Progenitor cell of endocrine pancreas (in vitro differentiated cells): ENCODE results near the gene RCL1. TPM values are rescaled to one million over a fixed set of nuclear protein-coding genes. Genes with fewer than 3 reads are reported as not detected.
A peak's percentile ranks its signal among the peaks of the same experiment; 100 is the strongest.

Experiments
- DNase-seq: peaks from one replicate; pipeline ENCODE4 v3.0.0; 2021; ENCODE audit warnings: low spot score; ENCODE audit not compliant: unreplicated experiment
- H3K27ac Mint-ChIP-seq: 2 replicates; pipeline ENCODE4 v1.8.0; 2021; ENCODE audit warnings: mild to moderate bottlenecking, moderate library complexity, mixed read lengths
- H3K27me3 Mint-ChIP-seq: 2 replicates; pipeline ENCODE4 v1.8.0; 2021; ENCODE audit warnings: mixed read lengths
- H3K36me3 Mint-ChIP-seq: 2 replicates; pipeline ENCODE4 v1.8.0; 2022; ENCODE audit warnings: mixed read lengths; ENCODE audit not compliant: insufficient read depth
- H3K4me1 Mint-ChIP-seq: 2 replicates; pipeline ENCODE4 v1.8.0; 2021; ENCODE audit warnings: low read depth, mixed read lengths
- H3K4me3 Mint-ChIP-seq: 2 replicates; pipeline ENCODE4 v1.8.0; 2021; ENCODE audit warnings: low read depth, mild to moderate bottlenecking, moderate library complexity, mixed read lengths
- H3K9me3 Mint-ChIP-seq: 2 replicates; pipeline ENCODE4 v1.8.0; 2021; ENCODE audit warnings: low read depth, mixed read lengths
- total RNA-seq: library from RNA; stranded (reverse); gene quantifications from 2 replicates; pipeline ENCODE4 v1.2.1, GENCODE V29; 2021
- TF ChIP-seq, protein P1 (sequence below): fragments of 200-600 bp; sonication (generic); IDR thresholded peaks from one replicate; pipeline ENCODE4 v1.5.0; 2021; ENCODE audit warnings: antibody characterized with exemption, mild to moderate bottlenecking; ENCODE audit not compliant: unreplicated experiment

Gene RCL1
- total RNA-seq, 1 donor from 2014 or later = 18.2 TPM

DNA sequence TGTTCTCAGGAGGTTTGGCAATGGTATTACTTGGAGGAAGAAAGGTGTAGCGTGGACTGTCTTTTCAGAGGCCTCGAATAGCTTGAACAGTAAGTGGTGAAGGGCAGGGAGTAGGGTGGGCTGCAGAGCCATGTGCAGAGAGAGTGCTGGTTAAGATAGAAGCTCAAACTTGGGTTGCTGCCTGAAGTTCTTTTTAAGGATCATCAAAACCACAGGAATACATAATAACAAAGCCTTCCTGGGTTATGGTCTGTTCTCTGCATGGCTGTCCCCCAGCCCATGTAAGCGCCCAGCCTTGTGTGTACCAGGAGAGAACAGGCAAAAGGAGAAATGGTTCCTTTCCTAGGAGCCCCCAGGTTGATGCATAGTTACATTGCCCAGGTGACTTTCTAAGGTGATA is 43.9 kb downstream of the RCL1 start:
- Mint-ChIP-seq H3K36me3 (peaks cover 18% of the 10 kb centered on the region), H3K4me1 (peaks cover 22% of the 10 kb centered on the region), H3K27me3 (no peaks in the 10 kb centered on the region), H3K4me3 (no peak overlapping the region), H3K9me3 (no peaks in the 10 kb centered on the region), H3K27ac (no peak overlapping the region)
- no peak for DNase-seq
- TF ChIP-seq, protein P1, sequence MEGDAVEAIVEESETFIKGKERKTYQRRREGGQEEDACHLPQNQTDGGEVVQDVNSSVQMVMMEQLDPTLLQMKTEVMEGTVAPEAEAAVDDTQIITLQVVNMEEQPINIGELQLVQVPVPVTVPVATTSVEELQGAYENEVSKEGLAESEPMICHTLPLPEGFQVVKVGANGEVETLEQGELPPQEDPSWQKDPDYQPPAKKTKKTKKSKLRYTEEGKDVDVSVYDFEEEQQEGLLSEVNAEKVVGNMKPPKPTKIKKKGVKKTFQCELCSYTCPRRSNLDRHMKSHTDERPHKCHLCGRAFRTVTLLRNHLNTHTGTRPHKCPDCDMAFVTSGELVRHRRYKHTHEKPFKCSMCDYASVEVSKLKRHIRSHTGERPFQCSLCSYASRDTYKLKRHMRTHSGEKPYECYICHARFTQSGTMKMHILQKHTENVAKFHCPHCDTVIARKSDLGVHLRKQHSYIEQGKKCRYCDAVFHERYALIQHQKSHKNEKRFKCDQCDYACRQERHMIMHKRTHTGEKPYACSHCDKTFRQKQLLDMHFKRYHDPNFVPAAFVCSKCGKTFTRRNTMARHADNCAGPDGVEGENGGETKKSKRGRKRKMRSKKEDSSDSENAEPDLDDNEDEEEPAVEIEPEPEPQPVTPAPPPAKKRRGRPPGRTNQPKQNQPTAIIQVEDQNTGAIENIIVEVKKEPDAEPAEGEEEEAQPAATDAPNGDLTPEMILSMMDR = no peak

GRCh38 chr9:4837261-4838188 is 44.8 kb downstream of the RCL1 start:
- no peak for DNase-seq
- peaks cover 19% of the 10 kb centered on the region for H3K4me1 Mint-ChIP-seq
- peaks cover 20% of the 10 kb centered on the region for H3K36me3 Mint-ChIP-seq
- H3K9me3 Mint-ChIP-seq = no peaks in the 10 kb centered on the region
- H3K4me3 Mint-ChIP-seq = no peak overlapping the region
- H3K27me3 Mint-ChIP-seq = no peaks in the 10 kb centered on the region
- TF ChIP-seq, protein P1 = no peak
- no peak overlapping the region for H3K27ac Mint-ChIP-seq

DNA sequence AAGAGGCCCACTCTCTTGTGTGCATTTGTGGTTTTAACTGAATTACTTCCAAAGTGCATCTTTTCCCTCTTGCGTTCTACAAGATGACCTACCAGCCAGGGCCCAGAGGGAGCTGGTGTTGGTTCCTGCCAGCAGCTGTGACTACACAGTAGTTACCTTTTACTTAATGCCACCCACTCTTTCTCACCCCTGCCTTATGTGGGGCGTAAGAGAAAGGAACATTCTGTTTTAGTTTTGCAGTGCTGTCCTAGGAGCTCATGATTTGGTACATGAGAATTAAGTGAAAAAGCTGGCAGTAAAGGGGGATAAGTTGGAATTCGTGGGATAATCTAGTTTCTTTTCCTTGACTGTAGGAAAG is 45.4 kb downstream of the RCL1 start:
- H3K4me3 Mint-ChIP-seq = no peak overlapping the region
- H3K27me3 Mint-ChIP-seq = no peaks in the 10 kb centered on the region
- DNase-seq = no peak
- TF ChIP-seq, protein P1 = no peak
- no peak overlapping the region for H3K27ac Mint-ChIP-seq
- peaks cover 14% of the 10 kb centered on the region for H3K4me1 Mint-ChIP-seq
- H3K36me3 Mint-ChIP-seq = peaks cover 18% of the 10 kb centered on the region
- no peaks in the 10 kb centered on the region for H3K9me3 Mint-ChIP-seq

GRCh38 chr9:4839470-4839912 is 46.7 kb downstream of the RCL1 start:
- H3K27ac Mint-ChIP-seq = peak overlapping the region; percentile 2
- H3K36me3 Mint-ChIP-seq = peaks cover 10% of the 10 kb centered on the region
- H3K4me1 Mint-ChIP-seq = peaks cover 5% of the 10 kb centered on the region

DNA sequence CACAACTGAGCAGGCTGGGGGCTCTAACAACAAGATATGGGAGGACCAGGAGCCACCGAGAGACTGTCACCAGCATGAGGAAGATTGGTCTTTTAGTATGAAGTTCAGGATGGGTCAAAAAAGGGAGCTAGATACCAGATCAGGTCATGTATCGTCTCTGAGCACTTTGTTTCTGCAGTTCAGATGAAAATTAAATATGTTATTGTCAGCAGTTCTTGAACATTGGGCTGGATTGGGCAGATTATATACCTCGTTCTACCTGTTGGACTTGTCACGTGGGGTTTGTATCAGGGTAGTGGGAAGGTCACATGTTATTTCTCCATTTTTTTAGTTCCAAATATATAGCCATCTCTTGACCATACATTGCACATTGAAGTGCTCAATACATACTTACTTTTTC is 47.3 kb downstream of the RCL1 start:
- Mint-ChIP-seq H3K4me1 (peaks cover 5% of the 10 kb centered on the region), H3K27me3 (no peaks in the 10 kb centered on the region), H3K4me3 (no peak overlapping the region), H3K27ac (peak overlapping the region; percentile 2), H3K36me3 (peaks cover 10% of the 10 kb centered on the region), H3K9me3 (no peaks in the 10 kb centered on the region)
- TF ChIP-seq, protein P1 = no peak
- no peak for DNase-seq

More at GRCh38 chr9:4839470-4839912, 46.7 kb downstream of the RCL1 start:
- DNase-seq = no peak
- no peaks in the 10 kb centered on the region for H3K27me3 Mint-ChIP-seq
- TF ChIP-seq, protein P1 = no peak
- H3K4me3 Mint-ChIP-seq = no peak overlapping the region
- H3K9me3 Mint-ChIP-seq = no peaks in the 10 kb centered on the region
